Stimulated activated memory B cell treated with anti-CD40 and anti-IgM and Interleukin-4, amounts not matched to agents 10 μg/mL and 1 μg/mL and 100 μg/mL, for 72 hours (primary cell): ENCODE data around the gene WDR49.

ENCODE experiments used
- ATAC-seq: fragments of 150-1000 bp; cut with Tn5 transposase; 2 replicates; pipeline ENCODE4 v1.10.0; 2021
- H3K27ac Mint-ChIP-seq: one replicate; pipeline ENCODE4 v1.8.0; 2022; ENCODE audit warnings: mild to moderate bottlenecking, mixed read lengths
- H3K27me3 Mint-ChIP-seq: one replicate; pipeline ENCODE4 v1.8.0; 2022; ENCODE audit warnings: mixed read lengths
- H3K36me3 Mint-ChIP-seq: one replicate; pipeline ENCODE4 v1.8.0; 2022; ENCODE audit warnings: mixed read lengths
- H3K4me1 Mint-ChIP-seq: one replicate; pipeline ENCODE4 v1.8.0; 2022; ENCODE audit warnings: mixed read lengths
- H3K4me3 Mint-ChIP-seq: one replicate; pipeline ENCODE4 v1.8.0; 2022; ENCODE audit warnings: mild to moderate bottlenecking, moderate library complexity, mixed read lengths
- H3K9me3 Mint-ChIP-seq: one replicate; pipeline ENCODE4 v1.8.0; 2022; ENCODE audit warnings: mixed read lengths

The WDR49 gene

GRCh38 chr3:167568634-167569033 is 85.1 kb downstream of the WDR49 start:
- no peak overlapping the region for H3K27ac Mint-ChIP-seq
- no peaks in the 10 kb centered on the region for H3K36me3 Mint-ChIP-seq
- H3K4me1 Mint-ChIP-seq: no peaks in the 10 kb centered on the region
- no peak overlapping the region for H3K4me3 Mint-ChIP-seq
- no peak for ATAC-seq
- no peaks in the 10 kb centered on the region for H3K27me3 Mint-ChIP-seq
- no peaks in the 10 kb centered on the region for H3K9me3 Mint-ChIP-seq

GRCh38 chr3:167565489-167565888 is 88.3 kb downstream of the WDR49 start:
- Mint-ChIP-seq H3K4me1 (no peaks in the 10 kb centered on the region), H3K27ac (no peak overlapping the region)

GRCh38 chr3:167564612-167565011 is 89.1 kb downstream of the WDR49 start:
- no peak overlapping the region for H3K27ac Mint-ChIP-seq
- H3K4me1 Mint-ChIP-seq: no peaks in the 10 kb centered on the region
- H3K36me3 Mint-ChIP-seq: no peaks in the 10 kb centered on the region
- no peak for ATAC-seq
- H3K9me3 Mint-ChIP-seq: no peaks in the 10 kb centered on the region
- no peak overlapping the region for H3K4me3 Mint-ChIP-seq
- H3K27me3 Mint-ChIP-seq: no peaks in the 10 kb centered on the region

More at GRCh38 chr3:167565489-167565888, 88.3 kb downstream of the WDR49 start:
- Mint-ChIP-seq H3K9me3 (no peaks in the 10 kb centered on the region), H3K36me3 (no peaks in the 10 kb centered on the region), H3K4me3 (no peak overlapping the region), H3K27me3 (no peaks in the 10 kb centered on the region)
- ATAC-seq: no peak

GRCh38 chr3:167559924-167560323 is 93.8 kb downstream of the WDR49 start:
- no peak for ATAC-seq
- Mint-ChIP-seq H3K27ac (no peak overlapping the region), H3K36me3 (no peaks in the 10 kb centered on the region), H3K9me3 (no peaks in the 10 kb centered on the region), H3K27me3 (no peaks in the 10 kb centered on the region), H3K4me1 (no peaks in the 10 kb centered on the region), H3K4me3 (no peak overlapping the region)

- no peak for ATAC-seq
- Mint-ChIP-seq H3K27ac (no peak overlapping the region), H3K4me3 (no peak overlapping the region), H3K9me3 (no peaks in the 10 kb centered on the region), H3K27me3 (no peaks in the 10 kb centered on the region), H3K4me1 (no peaks in the 10 kb centered on the region), H3K36me3 (no peaks in the 10 kb centered on the region)
Observed at GRCh38 chr3:167554898-167555297, 98.8 kb downstream of the WDR49 start.

- Mint-ChIP-seq H3K4me1 (no peaks in the 10 kb centered on the region), H3K9me3 (peaks cover 4% of the 10 kb centered on the region), H3K36me3 (no peaks in the 10 kb centered on the region), H3K27ac (no peak overlapping the region), H3K4me3 (no peak overlapping the region), H3K27me3 (no peaks in the 10 kb centered on the region)
- ATAC-seq: no peak
Observed at GRCh38 chr3:167538081-167538480, 115.7 kb downstream of the WDR49 start.

- H3K27me3 Mint-ChIP-seq: no peaks in the 10 kb centered on the region
- no peaks in the 10 kb centered on the region for H3K4me1 Mint-ChIP-seq
- H3K27ac Mint-ChIP-seq: no peak overlapping the region
- H3K4me3 Mint-ChIP-seq: no peak overlapping the region
- H3K9me3 Mint-ChIP-seq: peaks cover 3% of the 10 kb centered on the region
- ATAC-seq: no peak
- H3K36me3 Mint-ChIP-seq: no peaks in the 10 kb centered on the region
Observed at GRCh38 chr3:167521006-167521355, 132.8 kb downstream of the WDR49 start.

GRCh38 chr3:167520266-167521005 is 133.3 kb downstream of the WDR49 start:
- H3K27ac Mint-ChIP-seq: no peak overlapping the region
- no peaks in the 10 kb centered on the region for H3K27me3 Mint-ChIP-seq
- no peak for ATAC-seq
- H3K9me3 Mint-ChIP-seq: peaks cover 3% of the 10 kb centered on the region
- H3K4me3 Mint-ChIP-seq: no peak overlapping the region
- H3K4me1 Mint-ChIP-seq: no peaks in the 10 kb centered on the region
- no peaks in the 10 kb centered on the region for H3K36me3 Mint-ChIP-seq

GRCh38 chr3:167507954-167508353 is 145.8 kb downstream of the WDR49 start:
- no peaks in the 10 kb centered on the region for H3K36me3 Mint-ChIP-seq
- no peak overlapping the region for H3K4me3 Mint-ChIP-seq
- ATAC-seq: no peak
- H3K9me3 Mint-ChIP-seq: no peaks in the 10 kb centered on the region
- H3K27me3 Mint-ChIP-seq: no peaks in the 10 kb centered on the region
- H3K4me1 Mint-ChIP-seq: no peaks in the 10 kb centered on the region
- H3K27ac Mint-ChIP-seq: no peak overlapping the region

GRCh38 chr3:167502401-167502800 is 151.3 kb downstream of the WDR49 start:
- no peak overlapping the region for H3K4me3 Mint-ChIP-seq
- H3K4me1 Mint-ChIP-seq: no peaks in the 10 kb centered on the region
- no peaks in the 10 kb centered on the region for H3K36me3 Mint-ChIP-seq
- ATAC-seq: no peak
- H3K9me3 Mint-ChIP-seq: no peaks in the 10 kb centered on the region
- H3K27ac Mint-ChIP-seq: no peak overlapping the region
- no peaks in the 10 kb centered on the region for H3K27me3 Mint-ChIP-seq

GRCh38 chr3:167501941-167502340 is 151.8 kb downstream of the WDR49 start:
- H3K27ac Mint-ChIP-seq: no peak overlapping the region
- H3K27me3 Mint-ChIP-seq: no peaks in the 10 kb centered on the region
- no peak for ATAC-seq
- H3K4me3 Mint-ChIP-seq: no peak overlapping the region
- no peaks in the 10 kb centered on the region for H3K36me3 Mint-ChIP-seq
- H3K9me3 Mint-ChIP-seq: no peaks in the 10 kb centered on the region
- no peaks in the 10 kb centered on the region for H3K4me1 Mint-ChIP-seq

GRCh38 chr3:167497903-167498302 is 155.8 kb downstream of the WDR49 start:
- H3K36me3 Mint-ChIP-seq: no peaks in the 10 kb centered on the region
- ATAC-seq: no peak
- H3K27ac Mint-ChIP-seq: no peak overlapping the region

GRCh38 chr3:167493244-167493643 is 160.5 kb downstream of the WDR49 start:
- Mint-ChIP-seq H3K4me1 (no peaks in the 10 kb centered on the region), H3K9me3 (no peaks in the 10 kb centered on the region), H3K27ac (no peak overlapping the region), H3K27me3 (peaks cover 10% of the 10 kb centered on the region), H3K36me3 (no peaks in the 10 kb centered on the region), H3K4me3 (no peak overlapping the region)
- no peak for ATAC-seq

More at GRCh38 chr3:167497903-167498302, 155.8 kb downstream of the WDR49 start:
- H3K4me1 Mint-ChIP-seq: no peaks in the 10 kb centered on the region
- H3K9me3 Mint-ChIP-seq: no peaks in the 10 kb centered on the region
- H3K27me3 Mint-ChIP-seq: peaks cover 10% of the 10 kb centered on the region
- H3K4me3 Mint-ChIP-seq: no peak overlapping the region

GRCh38 chr3:167491621-167492020 is 162.1 kb downstream of the WDR49 start:
- Mint-ChIP-seq H3K27me3 (peaks cover 10% of the 10 kb centered on the region), H3K27ac (no peak overlapping the region), H3K4me1 (no peaks in the 10 kb centered on the region), H3K36me3 (no peaks in the 10 kb centered on the region), H3K9me3 (peaks cover 7% of the 10 kb centered on the region), H3K4me3 (no peak overlapping the region)
- no peak for ATAC-seq

- peaks cover 10% of the 10 kb centered on the region for H3K27me3 Mint-ChIP-seq
- peaks cover 11% of the 10 kb centered on the region for H3K9me3 Mint-ChIP-seq
- H3K36me3 Mint-ChIP-seq: no peaks in the 10 kb centered on the region
- H3K27ac Mint-ChIP-seq: no peak overlapping the region
- ATAC-seq: no peak
- H3K4me1 Mint-ChIP-seq: no peaks in the 10 kb centered on the region
- H3K4me3 Mint-ChIP-seq: no peak overlapping the region
Observed at GRCh38 chr3:167489571-167489970, 164.2 kb downstream of the WDR49 start.

GRCh38 chr3:167487556-167487955 is 166.2 kb downstream of the WDR49 start:
- no peaks in the 10 kb centered on the region for H3K4me1 Mint-ChIP-seq
- H3K36me3 Mint-ChIP-seq: no peaks in the 10 kb centered on the region
- peaks cover 11% of the 10 kb centered on the region for H3K9me3 Mint-ChIP-seq
- no peak for ATAC-seq
- H3K27me3 Mint-ChIP-seq: no peaks in the 10 kb centered on the region
- H3K4me3 Mint-ChIP-seq: no peak overlapping the region
- H3K27ac Mint-ChIP-seq: no peak overlapping the region
